ENCODE data around the gene ACACA.
"Not testable (repeated sequence)": the region's sequence is repeated elsewhere in the genome, so short reads cannot be mapped to it uniquely, and the experiment has no call there.

The ACACA gene

DNA sequence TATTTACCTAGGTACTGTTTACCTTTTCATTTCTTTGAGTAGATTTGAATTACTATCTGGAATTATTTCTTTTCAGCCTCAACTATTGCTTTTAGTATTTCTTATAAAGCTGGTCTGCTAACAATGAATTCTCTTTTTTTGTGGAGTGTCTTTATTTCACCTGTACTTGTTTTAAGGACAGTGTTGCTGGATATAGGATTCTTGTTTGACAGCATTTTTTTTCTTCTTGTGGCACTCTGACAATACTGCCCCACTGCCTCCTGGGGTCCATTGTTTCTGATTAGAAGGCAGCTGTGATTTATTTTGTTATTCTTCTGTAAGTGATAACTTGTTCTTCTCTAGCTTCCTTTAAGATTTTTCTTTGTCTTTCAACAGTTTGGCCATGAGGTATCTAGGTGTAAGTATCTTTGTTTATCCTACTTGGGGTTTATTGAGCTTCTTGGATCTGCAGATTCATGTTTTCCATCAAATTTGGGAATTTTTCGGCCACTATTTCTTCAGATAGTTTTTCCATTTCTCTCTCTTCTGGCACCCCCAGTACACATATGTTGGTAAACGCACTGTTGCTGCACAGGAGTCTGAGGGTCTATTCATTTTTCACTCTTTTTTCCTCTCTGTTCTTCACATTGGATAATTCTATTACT is 327.4 kb downstream of the ACACA start:
- H3K4me1 ChIP-seq (ENCODE audit: insufficient read depth, low read length), result peaks cover 9% of the 10 kb centered on the region
- H3K9ac ChIP-seq (ENCODE audit: low read depth, low read length), result no peak overlapping the region
- H3K36me3 ChIP-seq (ENCODE audit: insufficient read depth, low read length), result no peaks in the 10 kb centered on the region
- H3K9me3 ChIP-seq (ENCODE audit: control insufficient read depth, insufficient read depth, low read length), result no peaks in the 10 kb centered on the region

DNA sequence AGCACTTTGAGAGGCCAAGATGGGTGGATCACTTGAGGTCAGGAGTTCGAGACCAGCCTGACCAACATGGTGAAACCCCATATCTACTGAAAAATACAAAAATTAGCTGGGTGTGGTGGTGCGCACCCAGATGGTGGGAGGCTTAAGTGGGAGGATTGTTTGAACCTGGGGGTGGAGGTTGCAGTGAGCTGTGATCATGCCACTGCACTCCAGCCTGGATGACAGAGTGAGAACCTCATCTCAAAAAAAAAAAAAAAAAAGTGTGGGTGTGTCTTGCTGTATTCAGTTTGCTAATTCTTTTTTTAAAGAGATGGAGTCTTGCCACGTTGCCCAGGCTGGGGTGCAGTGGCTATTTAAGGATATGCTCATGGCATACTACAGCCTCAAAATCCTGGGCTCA is 333.2 kb downstream of the ACACA start:
- not testable (repeated sequence) for H3K9me3 ChIP-seq (ENCODE audit: control insufficient read depth, insufficient read depth, low read length); H3K9ac ChIP-seq (ENCODE audit: low read depth, low read length); H3K36me3 ChIP-seq (ENCODE audit: insufficient read depth, low read length); H3K4me1 ChIP-seq (ENCODE audit: insufficient read depth, low read length)

DNA sequence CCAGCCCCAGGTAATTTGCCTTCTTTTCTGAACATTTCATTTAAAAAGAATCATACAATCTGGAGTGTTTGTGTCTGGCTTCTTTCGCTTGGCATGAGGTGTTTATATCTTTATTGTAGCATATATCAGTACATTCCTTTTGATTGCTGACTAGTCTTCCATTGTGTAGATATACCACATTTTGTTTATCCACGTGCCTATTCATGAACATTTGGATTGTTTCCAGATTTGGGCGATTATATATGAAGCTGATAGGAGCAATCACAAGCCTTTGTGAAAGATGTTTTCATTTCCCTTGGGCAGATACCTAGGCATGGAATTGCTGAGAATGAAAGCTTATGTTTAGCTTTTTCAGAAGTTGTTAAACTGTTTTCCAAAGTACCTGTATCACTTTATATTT is 337.5 kb downstream of the ACACA start:
- no peaks in the 10 kb centered on the region for H3K9me3 ChIP-seq (ENCODE audit: control insufficient read depth, insufficient read depth, low read length)
- no peaks in the 10 kb centered on the region for H3K36me3 ChIP-seq (ENCODE audit: insufficient read depth, low read length)
- no peak overlapping the region for H3K9ac ChIP-seq (ENCODE audit: low read depth, low read length)
- peaks cover 27% of the 10 kb centered on the region for H3K4me1 ChIP-seq (ENCODE audit: insufficient read depth, low read length)

DNA sequence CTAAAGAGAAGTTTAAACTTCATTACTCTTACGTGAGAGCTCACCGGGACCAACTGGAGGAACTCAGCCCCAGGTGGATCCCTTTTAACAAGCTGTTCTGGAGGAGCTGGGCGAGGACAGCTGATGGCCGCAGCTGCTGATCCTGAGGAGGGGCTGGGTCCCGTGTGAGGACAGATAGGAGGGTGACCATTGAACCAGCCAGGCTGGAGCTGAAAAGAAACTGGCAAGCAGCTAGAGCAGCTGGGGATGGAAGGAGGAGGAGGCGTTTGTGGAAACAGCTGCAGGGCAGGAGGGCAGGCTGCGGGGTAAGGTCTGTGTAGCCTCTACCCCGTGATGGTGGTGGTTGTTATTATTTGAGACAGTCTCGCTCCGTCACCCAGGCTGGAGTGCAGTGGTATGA is 338.4 kb downstream of the ACACA start:
- no peaks in the 10 kb centered on the region for H3K9me3 ChIP-seq (ENCODE audit: control insufficient read depth, insufficient read depth, low read length)

DNA sequence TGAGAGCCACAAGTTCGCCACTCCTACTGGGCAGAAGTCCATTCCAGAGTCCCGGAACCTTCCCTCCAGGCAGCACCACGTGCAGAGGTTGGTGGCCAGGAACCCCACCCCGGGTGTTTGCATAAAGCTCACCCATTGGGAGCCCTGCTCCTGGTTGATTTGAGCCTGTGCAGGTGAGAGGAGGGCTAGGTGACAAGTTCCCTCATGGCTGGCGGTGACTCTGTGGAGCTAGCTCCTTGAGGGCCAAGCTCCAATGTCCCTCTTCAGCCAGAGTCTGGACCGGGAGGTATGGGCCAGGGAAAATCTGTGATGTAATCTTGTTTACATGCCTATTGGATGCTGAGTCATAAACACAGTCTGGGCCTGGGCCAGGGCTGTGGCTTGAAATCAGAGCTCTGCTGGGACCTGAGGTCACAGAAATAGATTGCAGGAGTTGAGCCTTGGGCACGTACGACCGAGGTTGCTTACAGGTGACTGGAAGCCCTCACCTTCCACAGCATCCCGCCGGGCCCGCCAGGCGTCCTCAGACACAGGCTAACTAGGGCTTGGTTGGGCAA is 339.0 kb downstream of the ACACA start:
- H3K4me1 ChIP-seq (ENCODE audit: insufficient read depth, low read length), result peaks cover 30% of the 10 kb centered on the region
- H3K9ac ChIP-seq (ENCODE audit: low read depth, low read length), result no peak overlapping the region
- no peaks in the 10 kb centered on the region for H3K9me3 ChIP-seq (ENCODE audit: control insufficient read depth, insufficient read depth, low read length)
- H3K36me3 ChIP-seq (ENCODE audit: insufficient read depth, low read length), result no peaks in the 10 kb centered on the region

More for the DNA sequence above, 338.4 kb downstream of the ACACA start:
- H3K9ac ChIP-seq (ENCODE audit: low read depth, low read length), result no peak overlapping the region
- H3K36me3 ChIP-seq (ENCODE audit: insufficient read depth, low read length), result no peaks in the 10 kb centered on the region
- H3K4me1 ChIP-seq (ENCODE audit: insufficient read depth, low read length), result peaks cover 29% of the 10 kb centered on the region

DNA sequence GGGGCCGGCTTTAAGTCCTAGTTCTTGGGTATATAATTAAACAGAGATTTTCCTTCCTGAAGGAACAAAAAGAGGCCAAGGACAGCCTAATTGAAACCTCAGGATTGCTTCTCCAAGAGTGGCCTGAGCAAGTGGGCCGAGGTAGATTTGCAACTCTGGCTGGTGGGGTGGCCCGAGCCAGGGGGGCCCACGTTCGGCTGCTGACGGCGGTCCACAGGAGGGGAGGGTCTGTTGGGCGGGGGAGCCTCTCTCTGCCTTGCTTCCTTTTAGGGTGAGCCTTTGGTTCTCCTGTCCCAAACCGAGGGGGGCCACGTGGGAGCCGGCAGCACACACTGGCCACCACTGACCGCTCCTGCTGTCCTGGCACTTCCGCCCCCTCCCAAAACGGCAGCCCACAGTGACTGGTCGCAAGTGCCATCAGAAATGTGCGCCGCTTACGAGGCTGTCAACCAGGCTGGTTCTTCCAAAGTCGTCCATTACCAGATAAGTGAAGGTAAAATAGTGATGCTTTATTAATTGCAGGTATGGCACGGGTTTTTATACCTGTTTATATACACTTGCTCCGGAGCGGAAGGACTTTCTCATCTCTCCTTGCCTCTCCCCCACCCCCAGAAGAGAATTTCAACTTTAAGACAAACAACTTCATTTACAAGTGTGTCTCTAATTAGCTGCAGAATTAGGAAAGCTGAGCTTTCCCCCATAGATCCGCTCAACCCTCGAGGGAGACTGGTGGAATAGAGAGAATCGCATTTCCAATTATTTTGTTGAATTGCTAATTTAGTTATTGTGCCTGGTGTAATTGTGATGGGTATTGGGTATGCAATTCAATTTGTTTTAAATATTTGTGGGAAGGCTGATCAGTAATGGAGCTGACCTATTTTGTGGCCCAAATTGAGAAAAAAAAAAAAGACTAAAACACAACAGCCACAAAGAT is 340.0 kb downstream of the ACACA start:
- Histone ChIP-seq H3K9ac (ENCODE audit: low read depth, low read length) (no peak overlapping the region), H3K9me3 (ENCODE audit: control insufficient read depth, insufficient read depth, low read length) (no peaks in the 10 kb centered on the region), H3K4me1 (ENCODE audit: insufficient read depth, low read length) (peaks cover 34% of the 10 kb centered on the region), H3K36me3 (ENCODE audit: insufficient read depth, low read length) (no peaks in the 10 kb centered on the region)

DNA sequence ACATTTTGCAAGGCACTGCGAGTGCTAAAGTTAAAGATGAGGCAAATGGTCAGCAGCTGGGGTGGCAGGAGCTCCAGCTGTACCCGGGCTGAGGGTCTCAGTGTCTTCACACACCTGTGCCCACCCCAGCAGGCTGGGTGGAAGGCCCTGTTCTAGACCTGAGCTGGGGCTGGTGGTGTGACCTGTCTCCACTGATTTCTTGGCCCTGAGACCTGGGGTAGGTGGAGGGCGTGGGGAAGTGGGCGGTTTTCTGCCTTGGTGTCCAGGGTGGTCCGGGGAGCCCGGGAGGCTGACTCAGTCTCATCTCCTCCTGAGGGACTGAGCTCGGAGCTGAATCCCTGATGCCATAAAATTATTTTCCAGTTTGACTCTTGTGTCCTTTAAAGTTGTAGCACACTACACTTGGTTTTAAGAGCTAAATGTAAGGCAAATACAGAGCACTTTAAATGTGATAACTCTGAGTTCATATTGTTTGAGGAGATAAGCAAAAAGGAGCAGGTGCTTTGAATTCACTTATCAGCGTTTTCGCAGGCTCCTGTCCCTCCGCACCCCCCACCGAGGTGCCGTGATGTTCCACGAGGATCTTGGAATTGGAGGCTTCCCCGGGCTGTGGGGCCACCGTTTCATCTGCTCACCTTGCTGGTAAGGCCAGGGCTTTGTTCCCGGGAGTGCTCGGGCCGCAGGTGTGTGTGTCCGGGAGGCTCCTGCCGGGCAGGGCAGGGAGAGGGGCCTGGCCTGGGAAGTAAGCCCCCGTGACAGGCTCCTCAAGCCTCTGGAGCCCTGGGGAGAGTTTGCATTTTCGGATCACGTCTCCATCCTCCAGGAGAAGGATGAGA is 340.9 kb downstream of the ACACA start:
- Histone ChIP-seq H3K9ac (ENCODE audit: low read depth, low read length) (no peak overlapping the region), H3K4me1 (ENCODE audit: insufficient read depth, low read length) (peaks cover 34% of the 10 kb centered on the region), H3K36me3 (ENCODE audit: insufficient read depth, low read length) (no peaks in the 10 kb centered on the region), H3K9me3 (ENCODE audit: control insufficient read depth, insufficient read depth, low read length) (no peaks in the 10 kb centered on the region)

DNA sequence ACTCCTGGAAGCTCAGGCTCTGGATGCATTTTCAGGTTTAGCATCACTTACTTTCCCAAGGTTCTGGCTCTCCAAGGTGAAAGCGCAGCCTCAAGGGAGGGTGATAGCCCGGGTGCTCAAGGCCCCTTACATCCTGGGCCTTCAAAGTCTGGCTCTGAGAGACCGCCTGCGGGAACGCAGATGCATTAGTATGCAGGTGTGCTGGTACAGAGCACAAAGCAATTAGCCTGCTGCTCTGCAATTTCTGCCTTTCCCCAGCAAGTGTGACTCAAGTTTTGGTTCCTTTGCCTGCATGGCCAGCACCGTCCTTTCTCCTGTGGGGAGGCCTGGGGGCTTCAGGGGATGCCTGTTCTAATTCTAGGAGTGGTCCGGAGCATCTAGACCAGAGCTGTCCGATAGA is 341.7 kb downstream of the ACACA start:
- H3K4me1 ChIP-seq (ENCODE audit: insufficient read depth, low read length), result peaks cover 34% of the 10 kb centered on the region

DNA sequence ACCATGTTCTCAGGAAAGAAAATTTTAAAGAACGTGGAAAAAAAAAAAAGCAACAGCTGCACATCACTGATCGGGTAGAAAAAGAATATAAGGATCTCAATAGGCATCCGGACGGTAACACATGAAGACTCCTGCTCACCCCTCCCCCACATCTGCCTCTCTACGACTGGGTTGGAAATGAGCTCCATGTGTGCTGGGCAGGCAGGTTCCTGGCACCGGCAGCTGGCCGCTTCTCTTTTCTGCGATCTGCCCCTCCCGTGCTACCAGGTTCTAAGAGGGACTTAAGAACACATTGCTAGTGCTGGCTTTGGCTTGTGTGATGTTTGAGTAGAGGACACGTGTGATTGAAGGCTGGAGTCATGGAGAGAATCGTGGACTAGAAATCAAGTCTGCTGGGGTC is 342.4 kb downstream of the ACACA start:
- H3K36me3 ChIP-seq (ENCODE audit: insufficient read depth, low read length), result no peaks in the 10 kb centered on the region
- no peaks in the 10 kb centered on the region for H3K9me3 ChIP-seq (ENCODE audit: control insufficient read depth, insufficient read depth, low read length)
- peaks cover 34% of the 10 kb centered on the region for H3K4me1 ChIP-seq (ENCODE audit: insufficient read depth, low read length)

More for the DNA sequence above, 341.7 kb downstream of the ACACA start:
- H3K9me3 ChIP-seq (ENCODE audit: control insufficient read depth, insufficient read depth, low read length), result no peaks in the 10 kb centered on the region
- H3K9ac ChIP-seq (ENCODE audit: low read depth, low read length), result no peak overlapping the region
- H3K36me3 ChIP-seq (ENCODE audit: insufficient read depth, low read length), result no peaks in the 10 kb centered on the region

DNA sequence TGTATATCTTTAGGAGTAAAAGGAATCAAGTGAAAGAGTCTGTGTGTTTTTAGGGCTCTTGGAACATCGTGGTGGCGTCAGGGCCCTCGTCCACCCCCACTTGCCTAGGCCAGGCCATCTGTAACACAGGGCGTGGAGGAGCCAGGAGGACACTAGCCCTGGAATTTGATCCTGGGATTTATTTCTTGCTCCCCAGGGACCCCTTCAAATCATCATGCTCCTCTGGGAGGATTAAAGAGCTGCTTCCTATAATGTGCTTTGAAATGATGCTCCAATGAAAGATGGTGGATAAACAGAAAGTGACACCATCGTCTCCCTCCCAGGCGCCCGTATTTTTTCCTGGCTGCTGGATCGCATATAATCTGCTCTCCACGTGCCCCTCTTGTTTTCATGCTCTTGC is 344.6 kb downstream of the ACACA start:
- Histone ChIP-seq H3K9ac (ENCODE audit: low read depth, low read length) (no peak overlapping the region), H3K4me1 (ENCODE audit: insufficient read depth, low read length) (peaks cover 24% of the 10 kb centered on the region)

More for the DNA sequence above, 342.4 kb downstream of the ACACA start:
- no peak overlapping the region for H3K9ac ChIP-seq (ENCODE audit: low read depth, low read length)

DNA sequence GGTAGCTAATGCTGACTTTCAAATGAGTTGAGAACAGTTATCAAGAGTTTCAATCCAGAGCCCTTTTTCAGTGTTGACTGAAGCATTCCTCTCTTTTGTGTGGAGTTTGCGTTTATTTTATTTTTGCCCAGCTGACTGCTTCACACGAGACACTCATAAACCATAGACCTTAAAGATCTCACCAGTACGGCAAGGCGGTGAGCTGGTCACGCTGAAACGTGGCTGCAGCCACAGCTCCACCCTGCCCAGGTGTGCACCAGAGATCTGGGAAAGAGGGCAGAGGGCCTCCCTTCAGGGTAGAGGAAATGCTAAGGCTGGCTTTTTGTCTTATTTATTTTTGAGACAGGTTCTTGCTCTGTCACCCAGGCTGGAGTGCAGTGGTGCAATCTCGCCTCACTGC is 345.7 kb downstream of the ACACA start:
- peaks cover 18% of the 10 kb centered on the region for H3K4me1 ChIP-seq (ENCODE audit: insufficient read depth, low read length)
- no peaks in the 10 kb centered on the region for H3K9me3 ChIP-seq (ENCODE audit: control insufficient read depth, insufficient read depth, low read length)
- no peaks in the 10 kb centered on the region for H3K36me3 ChIP-seq (ENCODE audit: insufficient read depth, low read length)
- H3K9ac ChIP-seq (ENCODE audit: low read depth, low read length), result no peak overlapping the region

More for the DNA sequence above, 344.6 kb downstream of the ACACA start:
- Histone ChIP-seq H3K9me3 (ENCODE audit: control insufficient read depth, insufficient read depth, low read length) (no peaks in the 10 kb centered on the region), H3K36me3 (ENCODE audit: insufficient read depth, low read length) (no peaks in the 10 kb centered on the region)

DNA sequence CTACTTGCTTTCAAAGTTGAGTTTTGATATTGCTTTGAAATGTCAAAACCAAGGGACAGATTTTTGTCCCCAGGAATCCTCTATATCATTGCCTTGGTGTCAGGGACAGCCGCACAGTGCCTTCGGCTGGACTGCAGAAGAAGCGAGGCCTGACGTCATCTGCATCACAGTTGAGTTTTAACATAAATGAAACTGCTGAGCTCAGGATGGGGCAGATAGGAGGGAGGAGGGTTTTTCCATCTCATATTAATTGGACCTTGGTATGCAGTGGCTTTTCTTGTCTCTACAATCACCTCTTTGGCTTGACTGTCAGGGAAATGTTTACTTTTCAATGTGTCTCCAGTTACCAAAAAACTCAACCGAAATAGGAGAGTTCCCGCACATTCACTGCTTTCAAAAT is 346.5 kb downstream of the ACACA start:
- Histone ChIP-seq H3K36me3 (ENCODE audit: insufficient read depth, low read length) (no peaks in the 10 kb centered on the region), H3K9me3 (ENCODE audit: control insufficient read depth, insufficient read depth, low read length) (no peaks in the 10 kb centered on the region), H3K9ac (ENCODE audit: low read depth, low read length) (no peak overlapping the region), H3K4me1 (ENCODE audit: insufficient read depth, low read length) (peaks cover 17% of the 10 kb centered on the region)

DNA sequence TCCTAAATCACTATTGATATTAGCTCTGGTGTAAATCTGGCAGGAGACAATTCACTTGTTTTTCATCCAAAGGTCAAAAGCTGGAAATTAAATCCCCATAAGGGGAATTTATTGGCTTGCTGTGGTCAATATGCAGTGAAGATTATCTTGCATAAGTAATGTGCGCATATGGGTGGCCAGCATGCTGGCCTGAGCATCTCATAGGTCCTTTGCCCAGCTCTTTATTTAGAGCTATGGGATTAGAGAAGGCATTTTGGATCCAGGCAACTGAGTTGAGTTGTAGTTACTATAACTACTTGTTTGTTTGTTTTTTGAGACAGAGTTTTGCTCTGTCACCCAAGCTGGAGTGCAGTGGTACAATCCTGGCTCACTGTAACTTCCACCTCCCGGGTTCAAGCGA is 347.1 kb downstream of the ACACA start:
- peaks cover 14% of the 10 kb centered on the region for H3K4me1 ChIP-seq (ENCODE audit: insufficient read depth, low read length)
- H3K9ac ChIP-seq (ENCODE audit: low read depth, low read length), result no peak overlapping the region
- H3K36me3 ChIP-seq (ENCODE audit: insufficient read depth, low read length), result no peaks in the 10 kb centered on the region
- H3K9me3 ChIP-seq (ENCODE audit: control insufficient read depth, insufficient read depth, low read length), result no peaks in the 10 kb centered on the region

DNA sequence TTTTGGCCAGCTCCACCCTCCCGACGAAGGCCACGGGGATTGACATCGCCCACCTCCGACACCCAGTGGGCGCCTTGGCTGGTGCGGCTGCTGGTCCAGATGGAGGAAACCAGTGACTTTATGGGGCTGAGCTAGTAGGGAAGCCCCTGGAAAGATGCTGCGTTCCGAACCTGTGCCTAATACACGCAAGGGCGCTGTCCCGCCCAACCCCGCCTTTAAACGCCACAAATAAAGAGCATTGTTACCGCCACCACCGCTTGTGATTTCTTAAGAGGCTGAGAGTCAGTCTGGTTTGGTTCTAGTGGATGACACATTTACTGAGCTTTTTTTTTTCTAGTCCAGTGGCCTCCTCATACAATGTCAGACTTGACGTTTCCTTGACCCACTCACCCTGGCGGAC is 350.0 kb downstream of the ACACA start:
- H3K9ac ChIP-seq (ENCODE audit: low read depth, low read length), result no peak overlapping the region
- no peaks in the 10 kb centered on the region for H3K9me3 ChIP-seq (ENCODE audit: control insufficient read depth, insufficient read depth, low read length)
- 0 out of 2 replicates have a peak, but pooled peaks cover 5% of the 10 kb centered on the region for H3K4me1 ChIP-seq (ENCODE audit: insufficient read depth, low read length)
- no peaks in the 10 kb centered on the region for H3K36me3 ChIP-seq (ENCODE audit: insufficient read depth, low read length)

Measured in ES-I3 (cell line).